GM23338 (cell line): ENCODE results near the gene ZNF692. TPM values are rescaled to one million over a fixed set of nuclear protein-coding genes. Genes with fewer than 3 reads are reported as not detected.

ENCODE experiments used
- ATAC-seq: fragments of 200-7000 bp; cut with Tn5 transposase; 3 replicates; pipeline ENCODE4 v1.9.1; 2020
- DNase-seq: peaks from one replicate; pipeline ENCODE4 v3.0.0-alpha.2; 2015; ENCODE audit warnings: low spot score
- H2AFZ ChIP-seq: fragments of 200-600 bp; sonication (generic); 2 replicates; pipeline ENCODE4 v1.8.0; 2016; ENCODE audit warnings: antibody characterized with exemption, mild to moderate bottlenecking, moderate library complexity
- H3F3A ChIP-seq: fragments of 200-600 bp; sonication (generic); replicated peaks from 2 replicates; pipeline ENCODE4 v1.8.0; 2017; ENCODE audit warnings: antibody characterized with exemption, mixed run types, low read depth
- H3K27ac ChIP-seq: fragments of 200-600 bp; sonication (generic); 2 replicates; pipeline ENCODE4 v1.6.1; 2016; ENCODE audit warnings: low read depth
- H3K27me3 ChIP-seq: fragments of 200-600 bp; sonication (generic); 2 replicates; pipeline ENCODE4 v1.8.0; 2016; ENCODE audit warnings: mild to moderate bottlenecking, mixed run types, moderate library complexity; ENCODE audit not compliant: insufficient read depth
- H3K36me3 ChIP-seq: fragments of 200-600 bp; sonication (generic); 2 replicates; pipeline ENCODE4 v1.8.0; 2016; ENCODE audit warnings: mild to moderate bottlenecking; ENCODE audit not compliant: insufficient read depth
- H3K4me1 ChIP-seq: fragments of 200-600 bp; sonication (generic); 2 replicates; pipeline ENCODE4 v1.8.0; 2016; ENCODE audit warnings: mild to moderate bottlenecking, moderate library complexity; ENCODE audit not compliant: insufficient read depth
- H3K4me2 ChIP-seq: fragments of 200-600 bp; sonication (generic); 2 replicates; pipeline ENCODE4 v1.7.1; 2017; ENCODE audit warnings: mixed run types
- H3K4me3 ChIP-seq: fragments of 200-600 bp; sonication (generic); 2 replicates; pipeline ENCODE4 v1.6.1; 2016; ENCODE audit warnings: mixed run types
- H3K79me2 ChIP-seq: fragments of 200-600 bp; sonication (generic); replicated peaks from 2 replicates; pipeline ENCODE4 v1.8.0; 2017; ENCODE audit warnings: mild to moderate bottlenecking; ENCODE audit not compliant: insufficient read depth
- H3K9me2 ChIP-seq: fragments of 200-600 bp; sonication (generic); 2 replicates; pipeline ENCODE4 v1.8.0; 2017; ENCODE audit not compliant: insufficient read depth
- H4K20me1 ChIP-seq: fragments of 200-600 bp; sonication (generic); replicated peaks from 2 replicates; pipeline ENCODE4 v1.8.0; 2017; ENCODE audit warnings: mild to moderate bottlenecking; ENCODE audit not compliant: insufficient read depth
- H3K27ac Mint-ChIP-seq: 2 replicates; pipeline ENCODE4 v1.8.0; 2020; ENCODE audit warnings: inconsistent platforms, mild to moderate bottlenecking, moderate library complexity, mixed read lengths
- H3K27me3 Mint-ChIP-seq: 3 replicates; pipeline ENCODE4 v1.8.0; 2022; ENCODE audit warnings: low read depth, mild to moderate bottlenecking, moderate library complexity, mixed read lengths, inconsistent platforms; ENCODE audit not compliant: insufficient read depth, poor library complexity
- H3K36me3 Mint-ChIP-seq: 3 replicates; pipeline ENCODE4 v1.8.0; 2021; ENCODE audit warnings: low read depth, mild to moderate bottlenecking, inconsistent platforms, moderate library complexity, mixed read lengths
- H3K4me1 Mint-ChIP-seq: 3 replicates; pipeline ENCODE4 v1.8.0; 2020; ENCODE audit warnings: mild to moderate bottlenecking, inconsistent platforms, mixed read lengths
- H3K4me3 Mint-ChIP-seq: 3 replicates; pipeline ENCODE4 v1.8.0; 2021; ENCODE audit warnings: moderate library complexity, mild to moderate bottlenecking, inconsistent platforms, mixed read lengths
- H3K9me3 Mint-ChIP-seq: 3 replicates; pipeline ENCODE4 v1.8.0; 2020; ENCODE audit warnings: moderate library complexity, mild to moderate bottlenecking, inconsistent platforms, mixed read lengths
- CREB1 ChIP-seq: fragments of 250-450 bp; sonication (Bioruptor Pico); IDR thresholded peaks from 2 replicates; pipeline ENCODE4 v1.5.0; 2020; ENCODE audit warnings: low read depth, mild to moderate bottlenecking, moderate library complexity
- EZH2 ChIP-seq: fragments of 200-600 bp; sonication (generic); IDR thresholded peaks from one replicate; pipeline ENCODE4 v1.8.0; 2017; ENCODE audit warnings: antibody characterized with exemption, mild to moderate bottlenecking, low read depth; ENCODE audit not compliant: unreplicated experiment
- EZH2phosphoT487 ChIP-seq: fragments of 200-600 bp; sonication (generic); IDR thresholded peaks from one replicate; pipeline ENCODE4 v1.8.1; 2018; ENCODE audit warnings: antibody characterized with exemption; ENCODE audit not compliant: unreplicated experiment
- POLR2AphosphoS5 ChIP-seq: IDR thresholded peaks from 2 replicates; pipeline ENCODE4 v1.6.1; 2016; ENCODE audit warnings: antibody characterized with exemption, low read depth
- ZNF462 ChIP-seq: fragments of 250-450 bp; sonication (Bioruptor Pico); IDR thresholded peaks from 2 replicates; pipeline ENCODE4 v1.5.0; 2020; ENCODE audit warnings: mild to moderate bottlenecking, moderate library complexity
- polyA plus RNA-seq: library from polyadenylated mRNA; unstranded; fragments of >200 nt; fragmentation: Nextera tagmentation; extraction: Ambion mirVana; gene quantifications from 2 replicates; pipeline ENCODE4 v1.2.1, GENCODE V29; 2016
- total RNA-seq: library from RNA; depleted of rRNA; stranded (reverse); fragments of >200 nt; shearing (Covaris generic); gene quantifications from 2 replicates; pipeline ENCODE4 v1.2.3, GENCODE V29; 2014

The ZNF692 gene
- total and polyA plus RNA-seq, 2 experiments from 2014 or later: 41.2 to 57.1 TPM

- Histone ChIP-seq H3K4me2 (peak overlapping the region; percentile 98), H3K9me2 (no peaks in the 10 kb centered on the region), H3K27ac (no peak overlapping the region), H3K79me2 (no peaks in the 10 kb centered on the region), H3K4me3 (peak overlapping the region; percentile 79), H3K36me3 (no peaks in the 10 kb centered on the region), H3K4me1 (peaks cover 17% of the 10 kb centered on the region; the same call in 1 of the 2 replicates), H3K27me3 (peaks cover 51% of the 10 kb centered on the region), H2AFZ (peak overlapping the region; percentile 97), H4K20me1 (no peaks in the 10 kb centered on the region), H3F3A (0 out of 2 replicates have a peak, but pooled peaks cover 6% of the 10 kb centered on the region)
- Mint-ChIP-seq H3K27me3 (peaks cover 22% of the 10 kb centered on the region), H3K9me3 (no peaks in the 10 kb centered on the region; the same call in 2 of the 3 replicates), H3K4me3 (peak overlapping the region; percentile 73), H3K27ac (no peak overlapping the region), H3K4me1 (peaks cover 22% of the 10 kb centered on the region), H3K36me3 (no peaks in the 10 kb centered on the region; the same call in 2 of the 3 replicates)
- peak; percentile 61; the same call in 1 of the 2 replicates for TF ChIP-seq CREB1 (CRISPR knock-in tag)
- TF ChIP-seq EZH2phosphoT487: no peak
- TF ChIP-seq ZNF462: no peak
- peak; percentile 65 for TF ChIP-seq POLR2AphosphoS5
- DNase-seq: peak; percentile 79
- peak; percentile 58 for ATAC-seq
Measured at GRCh38 chr1:248862998-248863881, 4.4 kb upstream of the ZNF692 start.

GRCh38 chr1:248862695-248862997, 3.8 kb upstream of the ZNF692 start:
- no peaks in the 10 kb centered on the region for H4K20me1 ChIP-seq
- H3K27ac ChIP-seq: no peak overlapping the region
- peaks cover 51% of the 10 kb centered on the region for H3K27me3 ChIP-seq
- Mint-ChIP-seq H3K9me3 (no peaks in the 10 kb centered on the region; the same call in 2 of the 3 replicates), H3K4me1 (peaks cover 23% of the 10 kb centered on the region), H3K4me3 (peak overlapping the region; percentile 73), H3K36me3 (no peaks in the 10 kb centered on the region; the same call in 2 of the 3 replicates), H3K27me3 (peaks cover 26% of the 10 kb centered on the region), H3K27ac (no peak overlapping the region)
- no peaks in the 10 kb centered on the region for H3K79me2 ChIP-seq
- 0 out of 2 replicates have a peak, but pooled peaks cover 8% of the 10 kb centered on the region for H3F3A ChIP-seq
- H3K36me3 ChIP-seq: no peaks in the 10 kb centered on the region
- H3K4me2 ChIP-seq: peak overlapping the region; percentile 98
- H2AFZ ChIP-seq: peak overlapping the region; percentile 97
- no peaks in the 10 kb centered on the region for H3K9me2 ChIP-seq
- H3K4me3 ChIP-seq: peak overlapping the region; percentile 79
- DNase-seq (no peak), ATAC-seq (no peak)
- peaks cover 19% of the 10 kb centered on the region for H3K4me1 ChIP-seq
- TF ChIP-seq POLR2AphosphoS5 (no peak), EZH2 (no peak)
